Vagina (tissue), 2 donors: ENCODE measurements around the gene YWHAG.

ENCODE experiments used
- CTCF ChIP-seq, 3 experiments: fragments of 450-650 bp in 2 of 3; fragments of 200-600 bp in 1 of 3; sonication (generic) in 1 of 3; IDR thresholded peaks; one replicate each; pipeline ENCODE4 v1.5.1; 2017 to 2019; ENCODE audit warnings: antibody characterized with exemption in 3 of 3, mild to moderate bottlenecking in 2 of 3, moderate library complexity in 2 of 3
- POLR2A ChIP-seq, 2 donors: fragments of 450-650 bp; IDR thresholded peaks; one replicate each; pipeline ENCODE4 v1.6.1; 2017; ENCODE audit warnings: antibody characterized with exemption in 2 of 2, mild to moderate bottlenecking in 2 of 2, moderate library complexity in 2 of 2

- TF ChIP-seq CTCF (IDR thresholded peaks at IDR 0.05), result no peak
- no peak for TF ChIP-seq POLR2A (IDR thresholded peaks at IDR 0.05)
Observed at GRCh38 chr7:76340617-76341131, 18.1 kb downstream of the YWHAG start.
